ENCODE measurements around the gene PLA2G2C.

DNA sequence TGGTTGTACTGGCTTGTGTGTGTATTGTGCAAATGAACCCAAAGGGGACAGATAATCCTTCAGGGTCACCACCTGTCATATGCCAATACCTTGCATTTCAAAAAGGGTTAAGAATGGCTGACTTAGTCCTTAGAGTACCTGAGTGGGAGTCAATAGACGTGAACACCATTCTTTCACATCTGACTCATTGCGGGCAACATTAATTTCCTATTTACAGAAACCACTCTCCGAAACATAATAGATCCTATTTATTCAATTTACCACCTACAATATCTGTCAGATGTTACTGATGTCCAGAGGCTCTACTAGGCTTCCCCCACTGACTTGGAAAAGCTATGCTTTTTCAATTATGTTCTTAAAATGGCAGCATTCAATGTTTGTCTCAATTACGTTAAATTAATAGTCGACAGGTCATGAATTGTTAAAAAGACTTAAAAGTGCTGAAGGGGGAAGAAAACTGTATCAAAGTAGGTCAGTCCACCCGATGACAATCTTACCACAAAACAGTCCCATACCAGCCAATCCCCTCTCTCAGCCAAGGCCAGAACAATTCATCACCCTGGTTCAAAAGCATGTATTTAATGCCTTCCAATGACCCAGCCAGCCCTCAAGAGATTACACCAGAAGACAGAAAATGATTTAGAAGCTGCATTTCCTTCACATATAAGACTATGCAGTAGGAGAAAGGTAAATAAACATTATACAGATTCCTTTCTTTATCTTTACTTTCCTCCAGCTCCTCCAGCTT is 48.6 kb upstream of the PLA2G2C start:
- TF ChIP-seq, protein P1, sequence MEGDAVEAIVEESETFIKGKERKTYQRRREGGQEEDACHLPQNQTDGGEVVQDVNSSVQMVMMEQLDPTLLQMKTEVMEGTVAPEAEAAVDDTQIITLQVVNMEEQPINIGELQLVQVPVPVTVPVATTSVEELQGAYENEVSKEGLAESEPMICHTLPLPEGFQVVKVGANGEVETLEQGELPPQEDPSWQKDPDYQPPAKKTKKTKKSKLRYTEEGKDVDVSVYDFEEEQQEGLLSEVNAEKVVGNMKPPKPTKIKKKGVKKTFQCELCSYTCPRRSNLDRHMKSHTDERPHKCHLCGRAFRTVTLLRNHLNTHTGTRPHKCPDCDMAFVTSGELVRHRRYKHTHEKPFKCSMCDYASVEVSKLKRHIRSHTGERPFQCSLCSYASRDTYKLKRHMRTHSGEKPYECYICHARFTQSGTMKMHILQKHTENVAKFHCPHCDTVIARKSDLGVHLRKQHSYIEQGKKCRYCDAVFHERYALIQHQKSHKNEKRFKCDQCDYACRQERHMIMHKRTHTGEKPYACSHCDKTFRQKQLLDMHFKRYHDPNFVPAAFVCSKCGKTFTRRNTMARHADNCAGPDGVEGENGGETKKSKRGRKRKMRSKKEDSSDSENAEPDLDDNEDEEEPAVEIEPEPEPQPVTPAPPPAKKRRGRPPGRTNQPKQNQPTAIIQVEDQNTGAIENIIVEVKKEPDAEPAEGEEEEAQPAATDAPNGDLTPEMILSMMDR (IDR thresholded peaks at IDR 0.05) = no peak
- no peak for TF ChIP-seq POLR2A (IDR thresholded peaks at IDR 0.05)
- no peak for TF ChIP-seq EP300 (IDR thresholded peaks at IDR 0.05)
